ENCODE results near the gene CACNA1E. TPM values are rescaled to one million over a fixed set of nuclear protein-coding genes. Genes with fewer than 3 reads are reported as not detected.

The CACNA1E gene
- total and polyA plus RNA-seq, 2 of the 13 experiments (the other 11 are each of a cell fraction or from before 2014, with no cell fraction given): not detected

DNA sequence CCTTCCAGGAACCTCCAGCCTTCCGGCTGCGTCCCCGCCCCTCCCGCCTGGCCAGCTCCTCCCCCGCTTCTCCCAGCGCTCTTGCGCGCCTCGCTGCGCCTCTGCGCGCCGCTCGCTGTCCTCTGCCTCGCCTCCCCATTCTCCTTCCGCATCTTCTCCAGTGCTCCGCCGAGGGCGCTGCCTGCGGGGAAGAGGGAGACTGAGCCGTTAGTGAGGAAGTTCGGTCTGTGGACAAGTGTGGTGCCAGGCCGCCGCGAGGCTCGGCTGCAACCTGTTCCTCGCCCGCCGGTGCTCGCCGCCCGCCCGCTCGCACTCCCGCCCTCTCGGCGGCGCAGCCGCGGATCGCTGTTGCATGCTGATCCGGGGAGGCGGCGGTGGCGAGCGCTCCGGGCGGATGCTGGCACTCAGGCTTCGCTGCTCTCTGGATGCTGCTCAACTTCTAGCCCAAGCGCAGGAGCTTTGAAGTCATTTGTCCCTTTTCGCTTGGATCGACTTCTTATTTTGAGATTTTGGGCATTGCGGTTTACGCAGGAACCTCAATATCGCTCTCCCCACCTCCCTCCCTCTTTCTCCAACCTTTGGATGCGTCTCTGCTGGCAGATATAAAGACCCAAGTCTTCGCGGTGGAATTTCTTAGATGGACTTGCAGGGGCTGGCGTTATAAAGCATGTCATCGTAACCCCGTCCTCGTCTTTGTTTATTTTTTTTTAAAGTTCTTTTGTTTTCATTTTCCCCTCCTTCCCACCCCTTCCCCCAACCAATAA is 614 bp upstream of the CACNA1E start:
- BruUV-seq (replicated peaks): no TSS peak
- no peak overlapping the region for H3K9ac ChIP-seq (ENCODE audit: insufficient read depth, low read depth, low read length)
- H3K4me3 ChIP-seq (replicated peaks in 1 of 3; ENCODE audit: insufficient read depth in 1 of 3, low read depth in 2 of 3, low read length in 3 of 3): no peak overlapping the region
- no peak for ATAC-seq
- in situ Hi-C loops (cut with HindIII; ENCODE audit: extremely low pct_ligation_motif_present, low pct_unique_long_range_greater_than_20kb): loop anchor here (10.0 kb wide), 1 partner anchor 452 kb away; no protein-coding TSS in a partner anchor
- no peaks in the 10 kb centered on the region for H4K20me1 ChIP-seq (ENCODE audit: insufficient read depth, low read length)
- no peak overlapping the region for H3K4me2 ChIP-seq (ENCODE audit: low read depth, low read length)
- WGBS (ENCODE audit: low lambda C conversion rate): 55% methylated on average over 36 of the region's 62 CpGs
- no peaks in the 10 kb centered on the region for H3K79me2 ChIP-seq (ENCODE audit: insufficient read depth, low read length)
- no peak overlapping the region for H2AFZ ChIP-seq (ENCODE audit: low read length)
- FAIRE-seq: no peak
- no peaks in the 10 kb centered on the region for H3K4me1 ChIP-seq (ENCODE audit: insufficient read depth, low read length)
- no peak for DNase-seq (ENCODE audit: low spot score)
- CTCF ChIA-PET (ENCODE audit: low intra/inter-chr PET ratio, low total read pairs): no interaction called here
- no peaks in the 10 kb centered on the region for H3K9me3 ChIP-seq (ENCODE audit: low read length)
- POLR2A ChIA-PET: no interaction called here
- intact Hi-C loops (cut with micrococcal nuclease; ENCODE audit: unreplicated experiment): no loop called here
- H3K27ac ChIP-seq (ENCODE audit: extremely low read length, insufficient read depth, low read length): no peak overlapping the region
- H3K36me3 ChIP-seq (replicated peaks in 1 of 2; ENCODE audit: control insufficient read depth in 1 of 2, insufficient read depth in 2 of 2, low read length in 2 of 2): no peaks in the 10 kb centered on the region
- H3K27me3 ChIP-seq (ENCODE audit: control insufficient read depth in 1 of 2, insufficient read depth in 2 of 2, low read length in 2 of 2): peaks cover 3 to 54% of the 10 kb centered on the region in 2 experiments; a peak in 3 of 5 replicates
- TF ChIP-seq CC2D1A (CRISPR knock-in tag; IDR thresholded peaks at IDR 0.05) (no peak), SP4 (CRISPR knock-in tag; IDR thresholded peaks at IDR 0.05) (no peak), ZNF607 (CRISPR knock-in tag; IDR thresholded peaks at IDR 0.05; ENCODE audit: borderline replicate concordance) (no peak), ZFY (CRISPR knock-in tag; IDR thresholded peaks at IDR 0.05) (no peak), SP2 (CRISPR knock-in tag; IDR thresholded peaks at IDR 0.05) (no peak), ZNF878 (CRISPR knock-in tag; IDR thresholded peaks at IDR 0.05) (no peak), PHF21A (CRISPR knock-in tag; IDR thresholded peaks at IDR 0.05) (no peak), HIVEP1 (CRISPR knock-in tag; IDR thresholded peaks at IDR 0.05) (no peak), ZNF335 (CRISPR knock-in tag; IDR thresholded peaks at IDR 0.05) (no peak), TARDBP (CRISPR knock-in tag; IDR thresholded peaks at IDR 0.05) (no peak), ZNF281 (CRISPR knock-in tag; IDR thresholded peaks at IDR 0.05; ENCODE audit: borderline replicate concordance) (no peak), ZFX (CRISPR knock-in tag; IDR thresholded peaks at IDR 0.05; ENCODE audit: low read depth) (no peak), KLF12 (CRISPR knock-in tag; IDR thresholded peaks at IDR 0.05; ENCODE audit: borderline replicate concordance) (no peak), CENPT (CRISPR knock-in tag; IDR thresholded peaks at IDR 0.05; ENCODE audit: low read depth) (no peak)
- TF ChIP-seq, protein P1, sequence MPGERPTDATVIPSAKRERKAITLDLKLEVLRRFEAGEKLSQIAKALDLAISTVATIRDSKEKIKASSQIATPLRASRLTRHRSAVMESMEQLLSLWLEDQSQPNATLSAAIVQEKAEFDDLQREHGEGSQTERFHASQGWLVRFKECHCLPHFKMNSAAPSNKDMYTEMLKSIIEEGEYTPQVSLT (CRISPR knock-in tag; IDR thresholded peaks at IDR 0.05; ENCODE audit: borderline replicate concordance, low read depth): no peak
- TF ChIP-seq, protein P2, sequence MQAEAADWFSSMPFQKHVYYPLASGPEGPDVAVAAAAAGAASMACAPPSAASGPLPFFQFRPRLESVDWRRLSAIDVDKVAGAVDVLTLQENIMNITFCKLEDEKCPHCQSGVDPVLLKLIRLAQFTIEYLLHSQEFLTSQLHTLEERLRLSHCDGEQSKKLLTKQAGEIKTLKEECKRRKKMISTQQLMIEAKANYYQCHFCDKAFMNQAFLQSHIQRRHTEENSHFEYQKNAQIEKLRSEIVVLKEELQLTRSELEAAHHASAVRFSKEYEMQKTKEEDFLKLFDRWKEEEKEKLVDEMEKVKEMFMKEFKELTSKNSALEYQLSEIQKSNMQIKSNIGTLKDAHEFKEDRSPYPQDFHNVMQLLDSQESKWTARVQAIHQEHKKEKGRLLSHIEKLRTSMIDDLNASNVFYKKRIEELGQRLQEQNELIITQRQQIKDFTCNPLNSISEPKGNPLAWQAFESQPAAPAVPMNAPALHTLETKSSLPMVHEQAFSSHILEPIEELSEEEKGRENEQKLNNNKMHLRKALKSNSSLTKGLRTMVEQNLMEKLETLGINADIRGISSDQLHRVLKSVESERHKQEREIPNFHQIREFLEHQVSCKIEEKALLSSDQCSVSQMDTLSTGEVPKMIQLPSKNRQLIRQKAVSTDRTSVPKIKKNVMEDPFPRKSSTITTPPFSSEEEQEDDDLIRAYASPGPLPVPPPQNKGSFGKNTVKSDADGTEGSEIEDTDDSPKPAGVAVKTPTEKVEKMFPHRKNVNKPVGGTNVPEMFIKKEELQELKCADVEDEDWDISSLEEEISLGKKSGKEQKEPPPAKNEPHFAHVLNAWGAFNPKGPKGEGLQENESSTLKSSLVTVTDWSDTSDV (CRISPR knock-in tag; IDR thresholded peaks at IDR 0.05): no peak
- TF ChIP-seq, protein P3, sequence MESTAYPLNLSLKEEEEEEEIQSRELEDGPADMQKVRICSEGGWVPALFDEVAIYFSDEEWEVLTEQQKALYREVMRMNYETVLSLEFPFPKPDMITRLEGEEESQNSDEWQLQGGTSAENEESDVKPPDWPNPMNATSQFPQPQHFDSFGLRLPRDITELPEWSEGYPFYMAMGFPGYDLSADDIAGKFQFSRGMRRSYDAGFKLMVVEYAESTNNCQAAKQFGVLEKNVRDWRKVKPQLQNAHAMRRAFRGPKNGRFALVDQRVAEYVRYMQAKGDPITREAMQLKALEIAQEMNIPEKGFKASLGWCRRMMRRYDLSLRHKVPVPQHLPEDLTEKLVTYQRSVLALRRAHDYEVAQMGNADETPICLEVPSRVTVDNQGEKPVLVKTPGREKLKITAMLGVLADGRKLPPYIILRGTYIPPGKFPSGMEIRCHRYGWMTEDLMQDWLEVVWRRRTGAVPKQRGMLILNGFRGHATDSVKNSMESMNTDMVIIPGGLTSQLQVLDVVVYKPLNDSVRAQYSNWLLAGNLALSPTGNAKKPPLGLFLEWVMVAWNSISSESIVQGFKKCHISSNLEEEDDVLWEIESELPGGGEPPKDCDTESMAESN (CRISPR knock-in tag; conservative IDR thresholded peaks at IDR 0.05): no peak

All from HepG2 (cell line).